GM19324 (cell line): ENCODE results near the gene MPND.
"Not testable (repeated sequence)": the region's sequence is repeated elsewhere in the genome, so short reads cannot be mapped to it uniquely, and the experiment has no call there.

Experiments used
- ATAC-seq: cut with Tn5 transposase; IDR thresholded peaks from one replicate; pipeline ENCODE4 v1.9.1; 2021; ENCODE audit warnings: mild to moderate bottlenecking, moderate library complexity; ENCODE audit not compliant: unreplicated experiment, low FRiP score

The MPND gene

GRCh38 chr19:4318460-4318859, 24.9 kb upstream of the MPND start:
- ATAC-seq = no peak

GRCh38 chr19:4319067-4319718, 24.2 kb upstream of the MPND start:
- no peak for ATAC-seq

- ATAC-seq = no peak
Observed at GRCh38 chr19:4320419-4320818, 22.9 kb upstream of the MPND start.

DNA sequence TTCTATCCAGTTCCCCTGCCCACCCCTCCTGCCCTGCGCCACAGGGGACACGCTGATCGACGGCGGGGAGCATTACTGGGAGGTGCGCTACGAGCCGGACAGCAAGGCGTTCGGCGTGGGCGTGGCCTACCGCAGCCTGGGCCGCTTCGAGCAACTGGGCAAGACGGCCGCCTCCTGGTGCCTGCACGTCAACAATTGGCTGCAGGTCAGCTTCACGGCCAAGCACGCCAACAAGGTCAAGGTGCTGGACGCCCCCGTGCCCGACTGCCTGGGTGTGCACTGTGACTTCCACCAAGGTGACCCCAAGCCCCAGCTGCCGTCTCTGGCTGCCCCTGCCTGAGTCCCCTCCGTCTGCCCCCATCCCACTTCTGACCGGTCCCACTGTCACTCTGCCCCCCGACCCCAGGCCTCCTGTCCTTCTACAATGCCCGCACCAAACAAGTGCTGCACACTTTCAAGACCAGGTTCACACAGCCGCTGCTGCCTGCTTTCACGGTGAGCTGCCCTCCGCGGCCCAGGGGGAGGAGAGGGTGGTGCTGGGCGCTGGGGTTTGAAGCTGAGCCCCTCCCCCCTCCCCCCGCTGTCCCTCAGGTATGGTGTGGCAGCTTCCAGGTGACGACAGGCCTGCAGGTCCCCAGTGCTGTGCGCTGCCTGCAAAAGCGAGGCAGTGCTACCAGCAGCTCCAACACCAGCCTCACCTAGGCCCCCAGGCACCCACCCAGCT, 20.3 kb upstream of the MPND start:
- no peak for ATAC-seq

GRCh38 chr19:4323692-4324091, 19.7 kb upstream of the MPND start:
- ATAC-seq = no peak

GRCh38 chr19:4324228-4324627, 19.1 kb upstream of the MPND start:
- ATAC-seq = no peak

DNA sequence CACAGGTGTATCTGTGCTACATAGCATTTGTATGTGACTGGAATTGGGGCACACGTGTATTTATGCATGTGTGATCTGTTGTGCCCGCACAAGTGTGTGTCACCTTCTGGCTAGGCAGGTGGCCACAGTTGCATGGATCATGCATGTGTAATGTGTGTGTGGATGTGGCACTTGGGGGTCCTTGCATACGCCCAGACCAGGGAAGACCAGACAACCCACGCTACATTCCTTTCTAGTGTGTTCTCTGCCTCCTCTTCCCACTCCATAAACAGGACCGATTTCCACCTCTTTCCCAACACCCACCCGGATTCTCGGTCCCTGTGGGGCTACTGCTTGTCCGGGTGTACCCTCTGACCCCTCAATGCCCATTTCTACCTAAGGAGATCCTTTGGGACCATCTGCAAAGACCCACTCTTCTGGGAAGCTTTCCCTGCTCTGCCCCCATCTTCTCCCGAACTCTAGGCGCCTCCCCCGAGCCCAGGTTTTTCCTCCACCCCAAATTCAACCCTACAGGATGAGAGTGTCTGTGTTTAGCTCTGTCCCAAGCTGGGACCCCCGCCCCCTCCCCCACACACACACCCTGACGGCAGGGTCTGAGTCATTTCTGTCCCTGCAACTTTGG, 17.0 kb upstream of the MPND start:
- ATAC-seq = no peak

DNA sequence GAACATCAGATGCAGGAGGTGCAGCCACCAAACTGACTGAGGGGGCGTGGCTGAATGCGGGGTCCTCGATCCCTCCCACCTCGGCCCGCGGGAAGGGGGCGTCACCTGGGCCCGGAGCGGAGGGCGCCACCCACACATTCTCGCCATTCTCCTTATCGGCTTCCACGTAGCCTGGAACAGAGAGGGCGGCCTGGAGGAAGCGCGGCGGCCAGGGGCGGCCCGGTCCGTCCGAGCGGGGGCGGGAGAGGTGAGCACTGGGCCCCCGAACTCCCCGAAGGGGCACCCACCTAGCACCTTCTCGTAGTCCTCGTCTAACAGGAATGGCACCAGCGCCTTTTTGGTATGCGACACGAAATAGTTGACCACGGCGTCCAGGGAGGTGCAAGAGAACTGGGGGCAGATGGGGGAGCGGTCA, 16.5 kb upstream of the MPND start:
- ATAC-seq = no peak

DNA sequence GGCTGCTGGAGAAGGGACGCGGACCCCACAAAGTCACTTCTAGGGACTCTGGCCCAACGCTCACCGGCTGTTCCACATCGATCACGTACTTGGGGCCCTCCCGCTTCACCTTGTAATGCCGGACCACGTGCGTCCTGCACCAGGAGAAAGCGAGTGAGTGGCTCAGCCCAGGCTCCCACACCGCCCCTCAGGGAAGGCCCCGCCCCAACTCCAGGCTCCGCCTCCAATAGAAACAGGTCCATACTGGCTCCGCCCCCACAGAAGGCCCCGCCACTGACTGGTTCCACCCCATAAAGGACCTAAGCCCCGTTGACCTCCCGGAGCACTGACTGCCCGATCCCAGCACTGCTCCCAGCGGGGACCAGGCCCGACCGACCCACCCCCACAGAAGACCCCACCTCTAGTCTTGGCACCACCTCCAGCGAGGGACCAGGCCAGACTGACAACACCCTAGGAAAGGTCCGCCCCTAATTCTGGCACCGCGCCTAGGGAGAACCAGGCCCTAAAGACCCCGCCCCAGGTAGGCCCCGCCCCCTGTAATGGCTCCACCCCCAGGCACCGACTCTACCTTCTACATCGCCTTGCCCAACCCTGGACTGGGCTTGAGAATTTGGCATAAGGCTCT, 16.0 kb upstream of the MPND start:
- no peak for ATAC-seq

GRCh38 chr19:4327877-4328242, 15.5 kb upstream of the MPND start:
- peak; percentile 17 for ATAC-seq

DNA sequence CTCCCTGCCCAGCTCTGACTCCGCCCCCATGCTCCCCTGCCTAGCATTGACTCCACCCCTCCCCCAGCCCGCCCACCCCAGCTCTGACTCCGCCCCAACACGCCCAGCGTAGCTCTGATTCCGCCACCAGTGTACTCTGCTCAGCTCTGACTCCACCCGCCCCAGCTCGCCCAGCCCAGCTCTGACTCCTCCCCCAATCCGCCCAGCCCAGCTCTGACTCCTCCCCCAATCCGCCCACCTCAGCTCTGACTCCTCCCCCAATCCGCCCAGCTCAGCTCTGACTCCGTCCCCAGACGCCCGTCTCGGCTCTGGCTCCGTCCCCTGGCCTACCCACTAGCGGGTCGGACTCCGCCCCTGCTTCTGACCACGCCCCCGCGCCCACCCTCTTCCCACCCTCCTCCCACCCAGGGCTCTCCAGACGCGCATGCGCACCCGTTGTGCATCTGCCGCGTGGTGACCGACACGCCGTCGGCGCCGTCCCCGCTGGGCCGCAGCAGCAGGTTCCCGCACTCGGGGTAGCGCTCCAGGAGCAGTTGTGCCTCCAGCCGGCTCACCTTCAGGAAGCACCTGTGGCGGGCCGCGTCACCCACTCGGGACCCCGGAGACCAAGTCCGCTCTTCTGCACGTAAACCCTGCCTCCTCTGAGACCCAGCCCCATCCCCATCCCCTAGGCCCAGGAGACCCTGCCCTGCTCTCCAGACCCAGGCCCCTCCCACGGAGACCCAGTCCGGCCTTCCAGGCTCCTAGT, 14.9 kb upstream of the MPND start:
- peak; percentile 76 for ATAC-seq

GRCh38 chr19:4328991-4329681, 14.2 kb upstream of the MPND start:
- not testable (repeated sequence) for ATAC-seq

DNA sequence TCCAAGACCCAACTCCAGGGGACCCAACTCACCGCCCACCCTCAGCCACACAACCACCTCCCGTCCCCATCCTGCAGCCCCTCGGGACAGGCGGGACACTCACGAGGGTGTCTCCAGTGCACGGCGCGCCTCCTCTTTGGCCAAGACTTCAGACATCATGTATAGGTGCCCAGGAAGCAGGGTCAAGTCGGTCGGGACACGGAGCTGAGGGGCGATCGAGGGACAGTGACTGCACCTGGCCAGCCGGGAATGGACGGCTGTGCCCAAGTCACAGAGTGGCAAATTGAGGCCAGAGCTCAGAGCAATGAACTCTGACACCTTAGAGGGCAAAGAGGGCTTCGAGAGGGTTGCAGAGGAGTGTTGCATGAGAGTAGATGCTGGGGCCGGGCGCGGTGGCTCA, 13.5 kb upstream of the MPND start:
- no peak for ATAC-seq

GRCh38 chr19:4334929-4335570, 8.3 kb upstream of the MPND start:
- no peak for ATAC-seq

DNA sequence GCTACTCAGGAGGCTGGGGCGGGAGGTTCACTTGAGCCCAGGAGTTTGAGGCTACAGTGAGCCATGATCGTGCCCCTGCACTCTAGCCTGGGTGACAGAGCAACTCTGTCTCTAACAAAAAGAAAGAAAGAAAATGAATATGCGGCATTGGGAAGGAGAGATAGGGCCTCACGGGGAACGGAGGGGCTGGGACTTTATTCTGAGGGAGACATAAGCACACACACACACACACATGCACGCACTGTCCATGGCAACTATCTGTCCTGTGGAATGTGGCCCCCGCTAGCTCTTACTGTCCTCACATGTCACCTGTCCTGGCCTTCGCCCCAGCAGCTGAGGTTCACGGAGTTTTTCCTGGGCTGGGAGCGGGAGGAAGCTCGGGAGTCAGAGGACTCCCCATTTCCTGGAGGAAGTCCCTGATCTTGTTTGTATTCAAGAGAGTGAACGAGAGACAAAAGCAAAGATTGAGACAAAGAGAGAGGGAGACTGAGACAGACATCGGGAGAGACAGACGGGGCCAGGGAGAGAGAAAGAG, 5.4 kb upstream of the MPND start:
- no peak for ATAC-seq

- ATAC-seq = no peak
Observed at GRCh38 chr19:4338441-4339355, 4.7 kb upstream of the MPND start, which contains the start of gene STAP2. Gene STAP2 (minus strand): TSS chr19:4338827. CDS start chr19:4338753, 74 bp downstream.

DNA sequence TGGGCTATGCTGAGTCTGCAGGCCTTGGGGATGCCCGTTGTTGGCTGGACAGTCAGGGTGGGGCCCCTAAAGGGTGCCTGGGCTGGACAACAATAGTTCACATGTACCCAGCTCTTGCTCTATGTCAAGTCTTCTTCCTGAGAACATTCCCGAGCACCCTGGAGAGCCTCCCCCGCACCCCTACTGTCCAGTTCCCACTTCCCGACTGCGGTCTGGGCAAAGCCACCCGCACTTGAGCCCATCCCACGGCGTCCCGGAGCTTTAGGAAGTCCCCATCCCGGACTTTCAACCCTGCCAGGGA, 1.1 kb upstream of the MPND start:
- ATAC-seq = no peak

DNA sequence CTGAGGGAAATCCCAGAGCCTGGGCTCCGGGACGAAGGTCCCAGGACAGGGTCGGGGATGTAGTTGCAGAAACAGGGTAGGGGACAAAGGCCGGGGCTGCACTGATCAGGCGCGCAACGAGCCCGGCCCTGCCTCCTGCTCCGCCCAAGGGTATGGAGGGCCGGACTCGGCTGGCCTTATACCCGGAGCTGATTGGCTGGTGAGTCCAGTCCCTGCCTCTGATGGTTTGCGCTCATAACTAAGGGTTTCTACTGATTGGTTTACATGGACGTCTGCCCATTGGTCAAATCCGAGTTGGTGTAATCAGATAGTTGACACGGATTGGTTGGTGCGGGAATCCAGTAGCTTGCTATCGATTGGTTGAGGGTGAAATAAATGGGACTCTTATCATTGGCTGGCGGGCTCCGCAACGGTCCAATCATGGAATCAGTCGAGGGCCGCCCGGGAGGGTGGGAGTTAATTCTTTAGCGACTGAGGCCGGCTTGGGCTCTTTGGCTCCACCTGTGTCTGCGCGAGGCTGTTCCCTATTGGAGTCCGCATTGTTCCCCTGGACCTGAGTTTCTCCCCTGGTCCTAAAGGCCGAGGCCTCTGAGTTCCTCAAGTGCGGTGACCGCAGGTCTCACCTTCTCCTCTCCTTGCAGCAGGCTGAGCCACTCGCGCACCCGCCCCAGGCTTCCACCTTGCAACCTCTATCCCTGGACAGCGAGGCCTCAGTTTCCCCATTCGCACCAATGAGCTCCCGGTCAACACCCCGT, 570 bp upstream of the MPND start:
- ATAC-seq = peak; percentile 81
